GM10266 (cell line): ENCODE results near the gene RAB30.
"Not testable (repeated sequence)": the region's sequence is repeated elsewhere in the genome, so short reads cannot be mapped to it uniquely, and the experiment has no call there.

Experiments
- DNase-seq: peaks from one replicate; pipeline ENCODE4 v3.0.0; 2012; ENCODE audit errors: extremely low spot score
- CTCF ChIP-seq: IDR thresholded peaks from 2 replicates; pipeline ENCODE4 v1.5.1; 2012; ENCODE audit warnings: mild to moderate bottlenecking, low read depth; ENCODE audit not compliant: control insufficient read depth, insufficient read depth; ENCODE audit errors: missing control alignments

RAB30 gene

GRCh38 chr11:82975882-82976281, 95.8 kb downstream of the RAB30 start:
- TF ChIP-seq CTCF = no peak
- no peak for DNase-seq

- no peak for DNase-seq
- no peak for TF ChIP-seq CTCF
These were observed 96.8 kb downstream of the RAB30 start for GRCh38 chr11:82974851-82975250.

GRCh38 chr11:82974135-82974534, 97.6 kb downstream of the RAB30 start:
- TF ChIP-seq CTCF = no peak
- no peak for DNase-seq

GRCh38 chr11:82972103-82972502, 99.6 kb downstream of the RAB30 start:
- DNase-seq = no peak
- no peak for TF ChIP-seq CTCF

- not testable (repeated sequence) for DNase-seq
These were observed 100.2 kb downstream of the RAB30 start for GRCh38 chr11:82971519-82971946.

- not testable (repeated sequence) for DNase-seq
These were observed 101.1 kb downstream of the RAB30 start for GRCh38 chr11:82970507-82971083.

- no peak for TF ChIP-seq CTCF
- peak; percentile 72 for DNase-seq
These were observed 101.9 kb downstream of the RAB30 start for GRCh38 chr11:82969811-82970210.

GRCh38 chr11:82967381-82967780, 104.3 kb downstream of the RAB30 start:
- TF ChIP-seq CTCF = no peak
- DNase-seq = no peak

GRCh38 chr11:82962021-82962420, 109.7 kb downstream of the RAB30 start:
- not testable (repeated sequence) for DNase-seq
